AG04450 (cell line): ENCODE results near the gene SH3RF3. TPM values are rescaled to one million over a fixed set of nuclear protein-coding genes. Genes with fewer than 3 reads are reported as not detected.

Experiments used
- CTCF ChIA-PET: fragments of 300-600, 350-600 bp; formaldehyde crosslinking; extraction: SDS; loops from one replicate; lab custom pipeline; 2022; ENCODE audit warnings: antibody characterized with exemption, inconsistent platforms; lab: Charles Lee
- POLR2A ChIA-PET: fragments of 350-600 bp; formaldehyde crosslinking; extraction: SDS; loops from one replicate; lab custom pipeline; 2021; ENCODE audit warnings: antibody characterized with exemption, inconsistent platforms; lab: Yijun Ruan, JAX
- DNase-seq: peaks from one replicate; pipeline ENCODE4 v3.0.0-alpha.2; 2011; ENCODE audit warnings: low read depth, low spot score
- H3K27ac ChIP-seq: one replicate; pipeline ENCODE4 v1.5.1; 2012; ENCODE audit warnings: low read depth, low read length, control low read depth
- H3K27me3 ChIP-seq: one replicate; pipeline ENCODE4 v1.6.0; 2012; ENCODE audit warnings: low read length; ENCODE audit not compliant: control insufficient read depth, insufficient read depth
- H3K4me3 ChIP-seq: 2 replicates; pipeline ENCODE4 v1.5.1; 2011; ENCODE audit warnings: mild to moderate bottlenecking, low read depth, low read length, control low read depth
- H3K9me3 ChIP-seq: 2 replicates; pipeline ENCODE4 v1.5.1; 2012; ENCODE audit warnings: low read length; ENCODE audit not compliant: control insufficient read depth, insufficient read depth
- polyA plus RNA-seq: library from polyadenylated mRNA; depleted of rRNA; stranded (reverse); fragments of >200 nt; gene quantifications from 2 replicates; pipeline ENCODE4 v1.2.3, GENCODE V29; 2011
- TF ChIP-seq, protein P1 (sequence below): IDR thresholded peaks from 2 replicates; pipeline ENCODE4 v1.5.1; 2011; ENCODE audit warnings: low read depth, low read length, control low read depth, inconsistent platforms

The SH3RF3 gene
- polyA plus RNA-seq, 1 experiment: 5.7 TPM

DNA sequence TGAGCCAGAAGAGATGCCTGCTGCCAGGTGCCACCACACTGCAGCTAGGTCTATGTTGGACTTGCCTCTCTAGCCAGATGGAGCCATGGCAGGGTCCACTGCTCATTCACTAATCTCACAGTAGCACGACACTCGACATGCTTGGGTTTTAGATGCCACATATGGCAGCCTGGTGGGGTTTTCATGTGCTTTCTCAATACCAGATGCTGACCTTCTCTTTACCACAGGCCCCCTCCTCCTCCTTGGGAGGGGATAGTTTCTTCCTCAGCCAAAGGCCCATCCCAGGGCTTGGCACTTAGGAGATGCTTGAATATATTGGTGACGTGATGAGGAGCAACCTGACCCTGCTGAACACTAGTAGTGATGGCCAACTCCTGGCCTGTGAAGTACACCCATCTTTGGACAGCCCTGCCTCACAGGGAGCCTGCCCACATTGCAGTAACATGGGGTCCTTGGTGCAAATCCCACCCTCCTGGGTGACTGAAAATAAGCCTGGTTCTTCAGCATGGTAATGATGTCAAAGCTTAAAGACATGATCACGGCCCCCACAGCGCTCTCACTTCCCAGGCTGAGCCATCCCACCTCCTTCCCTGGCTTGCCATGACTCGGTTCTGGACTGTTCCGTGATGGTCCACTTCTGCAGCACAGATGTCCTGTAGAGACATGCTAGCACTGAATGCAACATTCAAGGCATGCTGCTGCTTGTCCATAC is 227.5 kb downstream of the SH3RF3 start:
- no peak for DNase-seq
- TF ChIP-seq, protein P1, sequence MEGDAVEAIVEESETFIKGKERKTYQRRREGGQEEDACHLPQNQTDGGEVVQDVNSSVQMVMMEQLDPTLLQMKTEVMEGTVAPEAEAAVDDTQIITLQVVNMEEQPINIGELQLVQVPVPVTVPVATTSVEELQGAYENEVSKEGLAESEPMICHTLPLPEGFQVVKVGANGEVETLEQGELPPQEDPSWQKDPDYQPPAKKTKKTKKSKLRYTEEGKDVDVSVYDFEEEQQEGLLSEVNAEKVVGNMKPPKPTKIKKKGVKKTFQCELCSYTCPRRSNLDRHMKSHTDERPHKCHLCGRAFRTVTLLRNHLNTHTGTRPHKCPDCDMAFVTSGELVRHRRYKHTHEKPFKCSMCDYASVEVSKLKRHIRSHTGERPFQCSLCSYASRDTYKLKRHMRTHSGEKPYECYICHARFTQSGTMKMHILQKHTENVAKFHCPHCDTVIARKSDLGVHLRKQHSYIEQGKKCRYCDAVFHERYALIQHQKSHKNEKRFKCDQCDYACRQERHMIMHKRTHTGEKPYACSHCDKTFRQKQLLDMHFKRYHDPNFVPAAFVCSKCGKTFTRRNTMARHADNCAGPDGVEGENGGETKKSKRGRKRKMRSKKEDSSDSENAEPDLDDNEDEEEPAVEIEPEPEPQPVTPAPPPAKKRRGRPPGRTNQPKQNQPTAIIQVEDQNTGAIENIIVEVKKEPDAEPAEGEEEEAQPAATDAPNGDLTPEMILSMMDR: no peak
- H3K27ac ChIP-seq: no peak overlapping the region
- no peak overlapping the region for H3K4me3 ChIP-seq
- ChIA-PET CTCF (no interaction called here), POLR2A (interaction anchor here (0.5 kb wide), 1 partner anchor 562 kb away, joined by 8 read pairs; no protein-coding TSS in a partner anchor)
- peaks cover 17% of the 10 kb centered on the region for H3K9me3 ChIP-seq
- H3K27me3 ChIP-seq: no peaks in the 10 kb centered on the region

DNA sequence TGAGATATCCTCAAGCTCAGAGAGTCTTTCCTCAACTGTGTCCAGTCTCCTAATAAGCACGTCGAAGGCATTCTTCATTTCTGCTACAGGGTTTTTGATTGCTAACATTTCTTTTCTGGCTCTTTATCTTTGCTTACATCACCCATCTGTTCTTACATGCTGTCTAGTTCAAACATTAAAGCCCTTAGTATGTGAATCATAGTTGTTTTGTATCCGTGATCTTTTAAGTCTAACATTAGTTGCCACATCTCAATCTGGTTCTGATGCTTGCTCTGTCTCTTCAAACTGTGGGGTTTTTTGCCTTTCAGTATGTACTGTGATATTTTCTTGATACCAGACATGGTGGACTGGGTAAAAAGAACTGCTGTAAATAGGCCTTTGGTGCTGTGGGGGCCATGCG is 235.2 kb downstream of the SH3RF3 start:
- ChIA-PET CTCF (interaction anchor here (0.7 kb wide), 1 partner anchor 468 kb away, joined by 3 read pairs; no protein-coding TSS in a partner anchor), POLR2A (no interaction called here)
- peak overlapping the region; percentile 33 for H3K27ac ChIP-seq
- H3K27me3 ChIP-seq: no peaks in the 10 kb centered on the region
- no peak for DNase-seq
- TF ChIP-seq, protein P1: no peak
- no peak overlapping the region for H3K4me3 ChIP-seq
- no peaks in the 10 kb centered on the region for H3K9me3 ChIP-seq

DNA sequence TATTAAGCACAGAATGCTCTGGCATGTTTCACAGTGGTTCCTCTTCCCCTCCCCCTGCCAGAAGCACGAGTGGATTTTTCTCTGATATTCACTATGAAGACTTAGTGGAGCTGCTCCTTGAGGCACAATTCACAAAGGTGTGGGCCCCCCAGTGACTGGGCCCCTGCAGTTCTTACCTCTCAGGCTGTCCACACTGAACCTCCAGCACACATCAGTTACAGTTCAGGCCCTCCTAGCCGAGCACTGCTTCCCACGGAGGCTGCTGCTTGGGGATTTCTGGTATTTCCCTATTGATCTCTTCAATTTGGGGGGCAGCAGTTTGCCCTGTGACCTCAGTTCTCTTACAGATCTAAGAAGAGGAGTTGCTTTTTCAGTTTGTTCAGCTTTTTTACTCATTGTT is 236.1 kb downstream of the SH3RF3 start:
- Histone ChIP-seq H3K4me3 (no peak overlapping the region), H3K27me3 (no peaks in the 10 kb centered on the region), H3K9me3 (no peaks in the 10 kb centered on the region), H3K27ac (no peak overlapping the region)
- no peak for DNase-seq
- ChIA-PET CTCF (no interaction called here), POLR2A (interaction anchor here (0.7 kb wide), 1 partner anchor 236 kb away, joined by 3 read pairs; the partner anchor contains the start of gene SH3RF3)
- TF ChIP-seq, protein P1: no peak

DNA sequence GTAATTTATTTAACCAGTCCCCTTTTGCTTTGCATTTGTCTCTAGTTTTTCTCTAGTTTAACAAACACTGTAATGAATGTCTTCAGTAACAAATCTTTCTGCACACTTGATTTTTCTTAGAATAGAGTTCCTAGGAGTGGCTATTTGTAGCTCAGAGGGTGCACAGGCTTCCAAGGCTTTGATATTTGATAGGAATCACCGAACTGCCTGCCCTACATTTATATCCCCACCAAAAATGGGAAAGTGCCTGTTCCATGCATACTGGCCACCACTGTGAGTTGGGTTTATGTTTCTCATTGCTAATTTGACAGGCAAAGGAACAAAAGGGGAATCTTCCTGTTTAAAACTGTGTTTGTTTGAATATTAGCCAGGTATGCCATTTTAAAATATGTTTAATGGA is 238.7 kb downstream of the SH3RF3 start:
- Histone ChIP-seq H3K27me3 (no peaks in the 10 kb centered on the region), H3K9me3 (no peaks in the 10 kb centered on the region), H3K4me3 (no peak overlapping the region), H3K27ac (no peak overlapping the region)
- DNase-seq: no peak
- CTCF ChIA-PET: no interaction called here
- TF ChIP-seq, protein P1: no peak
- POLR2A ChIA-PET: no interaction called here

DNA sequence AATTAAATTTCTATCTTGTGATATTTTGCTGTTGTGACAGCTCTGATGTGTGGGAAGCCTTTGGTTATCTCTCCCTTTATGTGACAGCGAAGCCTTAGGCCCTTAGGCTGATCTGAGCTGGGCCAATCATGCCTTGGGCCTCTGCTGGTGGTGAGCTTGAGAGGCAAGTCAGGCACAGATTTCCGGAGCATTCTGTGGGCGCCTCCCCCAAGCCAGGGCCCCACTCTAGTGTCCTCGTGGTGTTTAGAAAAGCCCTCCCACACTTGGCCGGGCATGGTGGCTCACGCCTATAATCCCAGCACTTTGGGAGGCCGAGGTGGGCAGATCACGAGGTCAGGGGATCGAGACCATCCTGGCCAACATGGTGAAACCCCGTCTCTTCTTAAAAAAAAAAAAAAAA is 239.8 kb downstream of the SH3RF3 start:
- no peak for DNase-seq
- no peaks in the 10 kb centered on the region for H3K9me3 ChIP-seq
- H3K4me3 ChIP-seq: no peak overlapping the region
- ChIA-PET POLR2A (no interaction called here), CTCF (interaction anchor here (0.6 to 0.7 kb wide), 2 partner anchors 14 to 145 kb away, joined by 3 read pairs; no protein-coding TSS in a partner anchor)
- TF ChIP-seq, protein P1: no peak
- H3K27ac ChIP-seq: no peak overlapping the region
- no peaks in the 10 kb centered on the region for H3K27me3 ChIP-seq
